GM23248 (cell line): ENCODE data around the gene TMEM253. TPM values are rescaled to one million over a fixed set of nuclear protein-coding genes. Genes with fewer than 3 reads are reported as not detected.

Experiments used
- DNase-seq: peaks from one replicate; pipeline ENCODE4 v3.0.0-alpha.2; 2015
- H2AFZ ChIP-seq: fragments of 200-600 bp; sonication (generic); 2 replicates; pipeline ENCODE4 v1.6.1; 2016; ENCODE audit warnings: antibody characterized with exemption
- H3F3A ChIP-seq: fragments of 200-600 bp; sonication (generic); 2 replicates; pipeline ENCODE4 v1.6.1; 2016; ENCODE audit warnings: mild to moderate bottlenecking, antibody characterized with exemption, mixed run types; ENCODE audit not compliant: insufficient read depth
- H3K27ac ChIP-seq: fragments of 200-600 bp; sonication (generic); 2 replicates; pipeline ENCODE4 v1.5.1; 2016; ENCODE audit warnings: mild to moderate bottlenecking
- H3K27me3 ChIP-seq: fragments of 200-600 bp; sonication (generic); replicated peaks from 2 replicates; pipeline ENCODE4 v1.6.1; 2016; ENCODE audit warnings: mild to moderate bottlenecking; ENCODE audit not compliant: insufficient read depth
- H3K36me3 ChIP-seq: fragments of 200-600 bp; sonication (generic); 2 replicates; pipeline ENCODE4 v1.6.1; 2016; ENCODE audit warnings: low read depth, mild to moderate bottlenecking
- H3K4me1 ChIP-seq: fragments of 200-600 bp; sonication (generic); 2 replicates; pipeline ENCODE4 v1.6.1; 2016; ENCODE audit warnings: mild to moderate bottlenecking; ENCODE audit not compliant: insufficient read depth
- H3K4me2 ChIP-seq: fragments of 200-600 bp; sonication (generic); one replicate; pipeline ENCODE4 v1.6.1; 2016; ENCODE audit warnings: mild to moderate bottlenecking; ENCODE audit not compliant: unreplicated experiment
- H3K4me3 ChIP-seq: fragments of 200-600 bp; sonication (generic); 2 replicates; pipeline ENCODE4 v1.5.1; 2016; ENCODE audit warnings: mild to moderate bottlenecking
- H3K79me2 ChIP-seq: fragments of 200-600 bp; sonication (generic); 2 replicates; pipeline ENCODE4 v1.6.1; 2016; ENCODE audit warnings: mild to moderate bottlenecking; ENCODE audit not compliant: insufficient read depth
- H3K9ac ChIP-seq: fragments of 200-600 bp; sonication (generic); 2 replicates; pipeline ENCODE4 v1.6.1; 2016; ENCODE audit warnings: mild to moderate bottlenecking
- H3K9me2 ChIP-seq: fragments of 200-600 bp; sonication (generic); 2 replicates; pipeline ENCODE4 v1.6.1; 2016; ENCODE audit warnings: mixed run types, mild to moderate bottlenecking, moderate library complexity; ENCODE audit not compliant: insufficient read depth
- H3K9me3 ChIP-seq: fragments of 200-600 bp; sonication (generic); one replicate; pipeline ENCODE4 v1.6.1; 2017; ENCODE audit warnings: low read depth
- H4K20me1 ChIP-seq: fragments of 200-600 bp; sonication (generic); 2 replicates; pipeline ENCODE4 v1.6.0; 2016; ENCODE audit not compliant: insufficient read depth
- EZH2 ChIP-seq: fragments of 200-600 bp; sonication (generic); IDR thresholded peaks from 2 replicates; pipeline ENCODE4 v1.6.1; 2018; ENCODE audit warnings: antibody characterized with exemption, mild to moderate bottlenecking; ENCODE audit not compliant: insufficient read depth, poor library complexity, severe bottlenecking
- EZH2phosphoT487 ChIP-seq: fragments of 200-600 bp; sonication (generic); IDR thresholded peaks from 2 replicates; pipeline ENCODE4 v1.6.1; 2018; ENCODE audit warnings: antibody characterized with exemption, moderate library complexity, mild to moderate bottlenecking, low read depth; ENCODE audit not compliant: insufficient read depth
- whole genome bisulfite sequencing, 2 experiments: methylation state at CpG; one replicate each; pipeline ENCODE4 v1.1.6; 2015 to 2017; ENCODE audit warnings: low lambda C conversion rate in 2 of 2, low coverage in 1 of 2; ENCODE audit errors: missing lambda C conversion rate in 2 of 2; 5-methylcytosine and 5-hydroxymethylcytosine counted together
- in situ Hi-C: fragments of 300-500 bp; cut with MboI; formaldehyde crosslinking; loops from 2 replicates; pipeline ENCODE4 v1.15.0; 2020
- polyA plus RNA-seq: library from polyadenylated mRNA; unstranded; fragments of >200 nt; fragmentation: Nextera tagmentation; extraction: Ambion mirVana; gene quantifications from 2 replicates; pipeline ENCODE4 v1.2.1, GENCODE V29; 2016
- total RNA-seq: library from RNA; depleted of rRNA; stranded (reverse); fragments of >200 nt; shearing (Covaris generic); gene quantifications from 2 replicates; pipeline ENCODE4 v1.2.3, GENCODE V29; 2014

The TMEM253 gene
- total and polyA plus RNA-seq, 2 experiments from 2014 or later, result 0.97 TPM; not detected in 1

DNA sequence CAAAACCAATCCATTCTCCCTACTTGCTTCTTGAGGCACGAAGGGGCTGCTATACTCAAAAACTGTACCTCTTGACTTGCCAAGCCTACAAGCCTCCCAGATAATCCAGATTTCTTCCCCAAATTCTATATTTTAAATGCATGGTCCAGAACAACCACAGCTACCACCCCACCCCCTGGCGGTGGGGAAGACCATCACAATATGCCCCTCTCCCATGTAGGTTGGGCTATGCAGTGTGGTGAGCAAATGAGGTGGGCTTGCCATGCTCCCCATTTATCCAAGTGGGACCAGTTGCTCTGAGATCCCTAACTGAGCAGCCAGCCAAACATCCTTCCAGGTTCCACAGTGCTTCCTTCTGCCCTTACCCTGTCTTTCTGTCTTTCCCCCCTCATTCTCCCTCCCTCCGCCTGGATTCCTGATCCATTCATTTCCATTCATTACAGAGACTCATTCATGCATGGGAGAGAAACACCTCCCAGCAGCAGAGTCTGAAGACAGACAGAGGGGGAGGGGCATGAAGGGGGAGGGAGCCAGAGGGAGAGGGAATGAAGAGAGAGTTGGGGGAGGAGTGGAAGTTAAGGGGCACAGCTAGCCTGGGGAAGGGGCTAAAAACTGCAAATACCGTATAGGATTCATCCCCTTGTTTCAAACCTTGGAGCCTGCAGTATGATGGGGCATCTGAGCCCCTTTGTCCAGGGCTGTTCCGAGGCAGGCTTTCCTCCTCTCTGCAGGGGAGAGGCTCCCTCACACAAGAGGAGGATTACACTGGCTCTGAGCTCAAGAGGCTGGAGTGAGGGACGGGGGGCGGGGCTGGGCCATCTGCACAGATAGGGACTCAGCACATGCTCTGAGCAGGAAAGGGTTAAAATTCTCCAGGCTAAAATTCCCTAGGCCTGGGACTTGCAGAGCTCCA, 6.8 kb upstream of the TMEM253 start:
- no peak for DNase-seq
- H3K27me3 ChIP-seq, result no peaks in the 10 kb centered on the region
- no peaks in the 10 kb centered on the region for H3K9me3 ChIP-seq
- no peak overlapping the region for H3K27ac ChIP-seq
- H4K20me1 ChIP-seq, result no peaks in the 10 kb centered on the region
- no peak for TF ChIP-seq EZH2phosphoT487
- no peak for TF ChIP-seq EZH2
- H3K36me3 ChIP-seq, result no peaks in the 10 kb centered on the region
- 52 to 56% methylated on average over 7 of the region's 7 CpGs for WGBS, 2 experiments
- peaks cover 11% of the 10 kb centered on the region for H3K4me1 ChIP-seq
- no peak overlapping the region for H3K4me3 ChIP-seq
- no peaks in the 10 kb centered on the region for H3K79me2 ChIP-seq
- no peak overlapping the region for H2AFZ ChIP-seq
- H3K4me2 ChIP-seq, result no peak overlapping the region
- no peaks in the 10 kb centered on the region for H3K9me2 ChIP-seq
- no peak overlapping the region for H3K9ac ChIP-seq
- peaks cover 38% of the 10 kb centered on the region for H3F3A ChIP-seq
- in situ Hi-C loops, result loop anchor here (10.0 kb wide), 1 partner anchor 79 kb away; no protein-coding TSS in a partner anchor

DNA sequence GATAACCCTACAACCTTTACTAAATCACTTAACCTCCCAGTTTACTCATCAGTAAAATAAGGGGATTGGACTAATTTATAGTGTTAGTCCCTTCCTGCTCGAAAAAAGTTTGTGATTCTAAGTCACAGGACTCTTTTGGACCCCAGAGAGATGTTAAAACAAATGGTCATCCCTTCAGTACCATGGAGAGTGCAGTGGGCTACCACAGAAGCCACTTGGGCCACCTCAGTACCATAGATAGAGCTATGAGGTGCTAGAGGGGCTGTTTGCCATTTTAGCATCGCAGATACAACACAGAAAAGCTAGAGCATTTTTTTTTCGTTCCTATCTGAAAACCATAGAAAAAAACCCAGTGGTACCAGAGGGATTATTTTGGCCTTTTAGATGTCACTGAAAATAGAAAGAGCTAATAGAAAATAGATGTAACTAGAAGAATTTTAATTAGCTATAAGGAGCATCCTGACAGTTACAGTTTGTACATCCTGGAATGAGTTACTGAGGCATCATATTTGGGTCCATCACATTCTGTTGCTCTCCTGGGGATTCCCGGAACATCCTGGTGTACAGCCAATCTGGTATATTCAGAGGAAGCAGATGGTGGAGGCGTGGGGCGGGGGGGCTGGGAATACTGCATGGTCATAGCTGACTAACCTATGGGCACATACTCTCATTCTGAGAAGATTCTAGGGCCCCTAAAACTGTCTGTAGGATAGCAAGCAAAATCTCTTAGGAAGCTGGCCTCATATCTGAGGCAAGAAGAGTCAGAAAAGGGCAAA, 5.2 kb upstream of the TMEM253 start:
- peak; percentile 67 for DNase-seq
- in situ Hi-C loops, result loop anchor here (10.0 kb wide), 1 partner anchor 81 kb away; no protein-coding TSS in a partner anchor
- H4K20me1 ChIP-seq, result no peaks in the 10 kb centered on the region
- H3F3A ChIP-seq, result peaks cover 41% of the 10 kb centered on the region
- H3K9ac ChIP-seq, result 0 out of 2 replicates have a peak overlapping the region, but pooled peaks have one; percentile 2
- no peaks in the 10 kb centered on the region for H3K79me2 ChIP-seq
- H2AFZ ChIP-seq, result no peak overlapping the region
- no peak overlapping the region for H3K4me2 ChIP-seq
- TF ChIP-seq EZH2, result no peak
- TF ChIP-seq EZH2phosphoT487, result no peak
- 52 to 55% methylated on average over 5 to 6 of the region's 6 CpGs for WGBS, 2 experiments
- no peak overlapping the region for H3K4me3 ChIP-seq
- H3K27ac ChIP-seq, result peak overlapping the region; percentile 59
- H3K9me2 ChIP-seq, result no peaks in the 10 kb centered on the region
- H3K36me3 ChIP-seq, result no peaks in the 10 kb centered on the region
- no peaks in the 10 kb centered on the region for H3K9me3 ChIP-seq
- H3K27me3 ChIP-seq, result no peaks in the 10 kb centered on the region
- peaks cover 16% of the 10 kb centered on the region for H3K4me1 ChIP-seq

DNA sequence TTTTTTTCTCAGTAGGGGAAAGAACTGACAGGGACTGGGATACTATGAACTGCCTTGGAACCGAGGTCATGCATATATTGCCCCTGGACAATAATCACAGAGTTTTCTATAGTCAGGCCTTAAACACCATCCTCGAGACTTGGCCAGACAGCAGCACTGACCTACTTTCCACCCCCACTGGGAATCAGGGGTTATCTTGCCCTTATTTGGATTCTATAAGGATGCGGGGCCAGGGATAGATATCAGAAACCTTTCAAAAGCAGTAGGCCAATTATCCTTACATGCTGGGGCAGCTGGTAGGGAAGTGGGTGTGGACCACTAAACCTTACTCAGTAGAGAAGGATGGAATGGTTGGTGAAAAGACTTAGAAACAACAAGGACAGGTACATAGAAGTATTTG, 4.4 kb upstream of the TMEM253 start:
- H3K79me2 ChIP-seq, result no peaks in the 10 kb centered on the region
- in situ Hi-C loops, result loop anchor here (10.0 kb wide), 1 partner anchor 82 kb away; no protein-coding TSS in a partner anchor
- H3K36me3 ChIP-seq, result no peaks in the 10 kb centered on the region
- H3K9me3 ChIP-seq, result no peaks in the 10 kb centered on the region
- peak overlapping the region; percentile 59 for H3K27ac ChIP-seq
- H3K27me3 ChIP-seq, result no peaks in the 10 kb centered on the region
- 70 to 77% methylated on average over 3 of the region's 3 CpGs for WGBS, 2 experiments
- H3K4me1 ChIP-seq, result peaks cover 16% of the 10 kb centered on the region
- no peak overlapping the region for H2AFZ ChIP-seq
- H3K4me3 ChIP-seq, result no peak overlapping the region
- no peak overlapping the region for H3K4me2 ChIP-seq
- TF ChIP-seq EZH2phosphoT487 (no peak), EZH2 (no peak)
- peaks cover 37% of the 10 kb centered on the region for H3F3A ChIP-seq
- no peaks in the 10 kb centered on the region for H3K9me2 ChIP-seq
- no peaks in the 10 kb centered on the region for H4K20me1 ChIP-seq
- H3K9ac ChIP-seq, result 0 out of 2 replicates have a peak overlapping the region, but pooled peaks have one; percentile 2
- DNase-seq, result no peak

DNA sequence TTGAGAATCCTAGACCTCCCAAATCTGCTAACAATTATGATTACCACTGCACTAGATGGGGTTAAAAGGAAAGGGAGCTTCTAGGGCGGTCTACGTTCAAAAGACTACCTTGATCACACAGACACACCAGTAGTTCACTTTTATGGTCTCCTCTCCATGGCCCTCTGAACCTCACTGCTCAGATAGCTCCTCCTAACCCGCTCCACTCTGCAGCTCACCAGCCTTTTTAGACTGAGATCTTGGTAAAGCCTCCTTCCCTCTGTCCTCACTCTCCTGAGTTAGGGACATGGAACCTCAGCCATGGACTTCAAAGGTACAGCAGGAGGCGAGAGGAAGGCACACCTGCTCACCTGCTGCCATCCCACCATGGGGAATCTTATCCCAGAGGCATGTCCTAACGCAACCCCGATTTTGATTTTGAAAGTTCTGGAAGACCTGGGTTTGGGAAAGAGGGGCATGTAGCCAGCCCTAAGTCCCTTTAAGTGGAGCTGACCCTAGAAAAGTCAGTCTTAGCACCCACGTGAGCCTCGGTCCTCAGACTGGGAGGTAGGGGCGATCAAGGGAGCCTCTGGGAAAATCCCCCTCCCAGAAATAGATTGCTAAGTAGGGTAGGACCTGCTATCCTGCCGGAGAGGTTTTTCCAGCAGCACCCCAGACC, 3.8 kb upstream of the TMEM253 start:
- Histone ChIP-seq H3F3A (peaks cover 35% of the 10 kb centered on the region), H3K79me2 (no peaks in the 10 kb centered on the region), H3K9ac (no peak overlapping the region), H3K4me2 (no peak overlapping the region), H2AFZ (no peak overlapping the region), H3K9me3 (no peaks in the 10 kb centered on the region), H3K4me3 (no peak overlapping the region; the same call in none of the 2 replicates), H4K20me1 (no peaks in the 10 kb centered on the region), H3K4me1 (peaks cover 16% of the 10 kb centered on the region), H3K9me2 (no peaks in the 10 kb centered on the region), H3K27ac (peak overlapping the region; percentile 27; the same call in 1 of the 2 replicates), H3K27me3 (no peaks in the 10 kb centered on the region), H3K36me3 (no peaks in the 10 kb centered on the region)
- DNase-seq, result no peak
- 50 to 54% methylated on average over 10 of the region's 10 CpGs for WGBS, 2 experiments
- TF ChIP-seq EZH2 (no peak), EZH2phosphoT487 (no peak)
- in situ Hi-C loops, result loop anchor here (10.0 kb wide), 1 partner anchor 82 kb away; no protein-coding TSS in a partner anchor
